WTC11 (cell line): ENCODE measurements around the gene IPCEF1. TPM values are rescaled to one million over a fixed set of nuclear protein-coding genes. Genes with fewer than 3 reads are reported as not detected.

ENCODE experiments used
- ATAC-seq: fragments of 200-7000 bp; cut with Tn5 transposase; 2 replicates; pipeline ENCODE4 v1.10.0; 2021; ENCODE audit warnings: mild to moderate bottlenecking, moderate library complexity
- CTCF ChIA-PET: fragments of 300-600 bp; sonication (Branson Sonifier 250); formaldehyde crosslinking; loops from one replicate; lab custom pipeline; 2021; ENCODE audit warnings: antibody characterized with exemption; lab: Charles Lee
- POLR2A ChIA-PET: fragments of 350-600 bp; sonication (Branson Sonifier 250); formaldehyde crosslinking; loops from one replicate; lab custom pipeline; 2021; ENCODE audit warnings: antibody characterized with exemption; lab: Charles Lee
- DNase-seq: peaks from one replicate; pipeline ENCODE4 v3.0.0; 2021; ENCODE audit warnings: low spot score
- H3K27ac Mint-ChIP-seq: 2 replicates; pipeline ENCODE4 v1.8.0; 2021; ENCODE audit warnings: mixed read lengths
- H3K27me3 Mint-ChIP-seq: 2 replicates; pipeline ENCODE4 v1.8.0; 2021; ENCODE audit warnings: low read depth, mild to moderate bottlenecking, moderate library complexity, mixed read lengths
- H3K36me3 Mint-ChIP-seq: 2 replicates; pipeline ENCODE4 v1.8.0; 2021; ENCODE audit warnings: mixed read lengths
- H3K4me1 Mint-ChIP-seq: 2 replicates; pipeline ENCODE4 v1.8.0; 2022; ENCODE audit warnings: mixed read lengths
- H3K4me3 Mint-ChIP-seq: 2 replicates; pipeline ENCODE4 v1.8.0; 2021; ENCODE audit warnings: mild to moderate bottlenecking, moderate library complexity, mixed read lengths
- H3K9me3 Mint-ChIP-seq: 2 replicates; pipeline ENCODE4 v1.8.0; 2021; ENCODE audit warnings: mixed read lengths
- CREB1 ChIP-seq: sonication (generic); formaldehyde crosslinking; IDR thresholded peaks from 2 replicates; pipeline ENCODE4 v1.8.0; 2023; ENCODE audit warnings: mild to moderate bottlenecking, missing genetic modification reagents
- ESRRA ChIP-seq: sonication (generic); formaldehyde crosslinking; IDR thresholded peaks from 2 replicates; pipeline ENCODE4 v1.8.1; 2022; ENCODE audit warnings: mild to moderate bottlenecking, missing genetic modification reagents, borderline replicate concordance
- GRHL2 ChIP-seq: fragments of 250-450 bp; sonication (Bioruptor Pico); IDR thresholded peaks from 2 replicates; pipeline ENCODE4 v1.8.0; 2022; ENCODE audit warnings: mild to moderate bottlenecking, moderate library complexity; ENCODE audit not compliant: insufficient replicate concordance, severe bottlenecking
- IRF2 ChIP-seq: sonication (generic); formaldehyde crosslinking; IDR thresholded peaks from 2 replicates; pipeline ENCODE4 v1.8.0; 2022; ENCODE audit warnings: low read depth, missing genetic modification reagents, borderline replicate concordance
- JAZF1 ChIP-seq: fragments of 250-450 bp; sonication (Bioruptor Pico); IDR thresholded peaks from 2 replicates; pipeline ENCODE4 v1.9.0; 2021; ENCODE audit warnings: moderate library complexity, mild to moderate bottlenecking, inconsistent platforms
- MXD4 ChIP-seq: fragments of 250-450 bp; sonication (Bioruptor Pico); IDR thresholded peaks from 2 replicates; pipeline ENCODE4 v1.8.0; 2021; ENCODE audit warnings: mild to moderate bottlenecking, moderate library complexity, borderline replicate concordance
- MYBL2 ChIP-seq: sonication (generic); formaldehyde crosslinking; IDR thresholded peaks from 2 replicates; pipeline ENCODE4 v1.8.1; 2023; ENCODE audit warnings: mild to moderate bottlenecking, moderate library complexity, missing genetic modification reagents
- PRRX2 ChIP-seq: fragments of 250-450 bp; sonication (Bioruptor Pico); IDR thresholded peaks from 2 replicates; pipeline ENCODE4 v1.8.0; 2021; ENCODE audit warnings: mild to moderate bottlenecking
- TEAD1 ChIP-seq: sonication (generic); formaldehyde crosslinking; IDR thresholded peaks from 2 replicates; pipeline ENCODE4 v1.8.0; 2022; ENCODE audit warnings: mild to moderate bottlenecking, missing genetic modification reagents
- total RNA-seq: library from RNA; stranded (reverse); gene quantifications from 3 replicates; pipeline ENCODE4 v1.2.3, GENCODE V29; 2021
- TF ChIP-seq, protein P1 (sequence below): sonication (generic); formaldehyde crosslinking; IDR thresholded peaks from 2 replicates; pipeline ENCODE4 v1.8.1; 2022; ENCODE audit warnings: missing genetic modification reagents, borderline replicate concordance
- TF ChIP-seq, protein P2 (sequence below): fragments of 200-600 bp; IDR thresholded peaks from 2 replicates; pipeline ENCODE4 v1.8.0; 2022; ENCODE audit warnings: antibody characterized with exemption
- TF ChIP-seq, protein P3 (sequence below): sonication (generic); formaldehyde crosslinking; IDR thresholded peaks from 2 replicates; pipeline ENCODE4 v1.8.1; 2023; ENCODE audit warnings: mild to moderate bottlenecking, missing genetic modification reagents, borderline replicate concordance
- TF ChIP-seq, protein P4 (sequence below): sonication (generic); formaldehyde crosslinking; IDR thresholded peaks from 2 replicates; pipeline ENCODE4 v1.8.1; 2022; ENCODE audit warnings: low read depth, missing genetic modification reagents, borderline replicate concordance
- TF ChIP-seq, protein P5 (sequence below): sonication (generic); formaldehyde crosslinking; IDR thresholded peaks from 2 replicates; pipeline ENCODE4 v1.8.0; 2022; ENCODE audit warnings: mild to moderate bottlenecking, missing genetic modification reagents
- TF ChIP-seq, protein P6 (sequence below): fragments of 250-450 bp; sonication (Bioruptor Pico); IDR thresholded peaks from 2 replicates; pipeline ENCODE4 v1.9.0; 2021; ENCODE audit warnings: mild to moderate bottlenecking

Gene IPCEF1
- total RNA-seq, 1 experiment from 2014 or later, result 1.3 TPM

DNA sequence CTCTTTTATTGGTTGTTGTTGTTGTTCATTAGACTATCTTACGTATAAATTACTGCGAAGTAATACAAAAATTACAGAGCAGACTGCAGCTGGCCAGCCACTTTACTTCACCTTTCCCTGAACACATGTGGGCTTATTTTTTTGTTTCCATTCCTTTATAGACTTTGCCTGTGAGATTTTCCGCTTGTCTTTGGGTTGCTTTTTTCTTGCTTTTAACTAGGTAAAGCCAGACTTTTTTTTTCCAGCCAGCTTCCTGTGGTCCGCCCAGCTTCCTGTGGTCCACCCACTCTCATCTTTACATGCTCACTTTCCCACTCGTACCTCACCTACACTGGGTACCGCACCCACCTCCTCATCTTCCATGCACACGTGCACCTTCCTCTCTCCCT, 79.0 kb downstream of the IPCEF1 start (continued):
- TF ChIP-seq MYBL2 (CRISPR knock-in tag) (no peak), ESRRA (CRISPR knock-in tag) (no peak), GRHL2 (CRISPR knock-in tag) (no peak), PRRX2 (CRISPR knock-in tag) (no peak), CREB1 (CRISPR knock-in tag) (no peak)
- TF ChIP-seq, protein P1, sequence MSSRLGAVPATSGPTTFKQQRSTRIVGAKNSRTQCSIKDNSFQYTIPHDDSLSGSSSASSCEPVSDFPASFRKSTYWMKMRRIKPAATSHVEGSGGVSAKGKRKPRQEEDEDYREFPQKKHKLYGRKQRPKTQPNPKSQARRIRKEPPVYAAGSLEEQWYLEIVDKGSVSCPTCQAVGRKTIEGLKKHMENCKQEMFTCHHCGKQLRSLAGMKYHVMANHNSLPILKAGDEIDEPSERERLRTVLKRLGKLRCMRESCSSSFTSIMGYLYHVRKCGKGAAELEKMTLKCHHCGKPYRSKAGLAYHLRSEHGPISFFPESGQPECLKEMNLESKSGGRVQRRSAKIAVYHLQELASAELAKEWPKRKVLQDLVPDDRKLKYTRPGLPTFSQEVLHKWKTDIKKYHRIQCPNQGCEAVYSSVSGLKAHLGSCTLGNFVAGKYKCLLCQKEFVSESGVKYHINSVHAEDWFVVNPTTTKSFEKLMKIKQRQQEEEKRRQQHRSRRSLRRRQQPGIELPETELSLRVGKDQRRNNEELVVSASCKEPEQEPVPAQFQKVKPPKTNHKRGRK (CRISPR knock-in tag), result no peak
- TF ChIP-seq, protein P2, sequence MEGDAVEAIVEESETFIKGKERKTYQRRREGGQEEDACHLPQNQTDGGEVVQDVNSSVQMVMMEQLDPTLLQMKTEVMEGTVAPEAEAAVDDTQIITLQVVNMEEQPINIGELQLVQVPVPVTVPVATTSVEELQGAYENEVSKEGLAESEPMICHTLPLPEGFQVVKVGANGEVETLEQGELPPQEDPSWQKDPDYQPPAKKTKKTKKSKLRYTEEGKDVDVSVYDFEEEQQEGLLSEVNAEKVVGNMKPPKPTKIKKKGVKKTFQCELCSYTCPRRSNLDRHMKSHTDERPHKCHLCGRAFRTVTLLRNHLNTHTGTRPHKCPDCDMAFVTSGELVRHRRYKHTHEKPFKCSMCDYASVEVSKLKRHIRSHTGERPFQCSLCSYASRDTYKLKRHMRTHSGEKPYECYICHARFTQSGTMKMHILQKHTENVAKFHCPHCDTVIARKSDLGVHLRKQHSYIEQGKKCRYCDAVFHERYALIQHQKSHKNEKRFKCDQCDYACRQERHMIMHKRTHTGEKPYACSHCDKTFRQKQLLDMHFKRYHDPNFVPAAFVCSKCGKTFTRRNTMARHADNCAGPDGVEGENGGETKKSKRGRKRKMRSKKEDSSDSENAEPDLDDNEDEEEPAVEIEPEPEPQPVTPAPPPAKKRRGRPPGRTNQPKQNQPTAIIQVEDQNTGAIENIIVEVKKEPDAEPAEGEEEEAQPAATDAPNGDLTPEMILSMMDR, result no peak
- TF ChIP-seq, all 79 proteins: peak for 0

DNA sequence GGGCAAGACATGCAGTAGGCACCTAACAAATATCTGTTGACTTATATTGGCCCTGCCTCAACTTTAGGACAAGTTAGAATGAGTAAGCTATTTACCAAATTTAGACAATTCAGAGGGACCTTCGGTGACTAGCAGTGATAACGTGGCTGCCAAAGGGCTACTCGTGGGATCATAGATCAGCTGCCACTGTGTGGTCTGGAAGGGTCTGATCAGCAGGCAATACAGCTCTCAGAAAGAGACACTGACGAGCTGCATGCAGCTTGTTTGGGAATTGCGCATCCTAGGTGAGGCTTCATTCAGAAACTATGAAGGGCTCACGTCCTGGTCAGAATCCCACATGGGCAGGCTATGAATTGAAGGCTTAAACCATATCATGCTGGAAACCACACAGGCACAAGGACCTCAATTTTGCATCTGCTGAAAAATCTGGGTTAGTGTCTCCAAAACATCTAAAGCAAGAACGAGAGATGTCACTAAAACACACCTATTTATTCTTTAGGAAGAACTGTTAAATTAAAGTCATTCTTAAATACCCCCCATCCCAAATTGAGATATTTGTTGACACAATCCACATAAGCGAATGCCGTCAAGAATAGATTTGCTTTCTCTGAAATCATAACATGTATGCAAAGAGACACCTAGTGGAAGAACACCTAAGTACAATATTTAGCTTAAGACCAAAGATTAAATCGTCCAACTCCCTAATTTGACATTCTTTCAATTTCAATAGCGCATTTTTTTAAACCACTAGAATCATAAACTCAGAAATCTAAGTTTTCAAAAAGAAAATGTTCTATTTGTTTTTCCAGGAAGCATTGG, 79.6 kb downstream of the IPCEF1 start:
- CTCF ChIA-PET, result interaction anchor here (0.6 to 2.0 kb wide), 6 partner anchors 9 to 231 kb away, joined by 3 to 6 read pairs (median 3); no protein-coding TSS in a partner anchor
- POLR2A ChIA-PET, result interaction anchor here (0.6 to 0.7 kb wide), 2 partner anchors 12 to 182 kb away, joined by 3 to 4 read pairs; no protein-coding TSS in a partner anchor
- DNase-seq, result no peak
- Mint-ChIP-seq H3K4me1 (peaks cover 6% of the 10 kb centered on the region), H3K27ac (no peak overlapping the region), H3K36me3 (no peaks in the 10 kb centered on the region; the same call in 1 of the 2 replicates)
- TF ChIP-seq, protein P3, sequence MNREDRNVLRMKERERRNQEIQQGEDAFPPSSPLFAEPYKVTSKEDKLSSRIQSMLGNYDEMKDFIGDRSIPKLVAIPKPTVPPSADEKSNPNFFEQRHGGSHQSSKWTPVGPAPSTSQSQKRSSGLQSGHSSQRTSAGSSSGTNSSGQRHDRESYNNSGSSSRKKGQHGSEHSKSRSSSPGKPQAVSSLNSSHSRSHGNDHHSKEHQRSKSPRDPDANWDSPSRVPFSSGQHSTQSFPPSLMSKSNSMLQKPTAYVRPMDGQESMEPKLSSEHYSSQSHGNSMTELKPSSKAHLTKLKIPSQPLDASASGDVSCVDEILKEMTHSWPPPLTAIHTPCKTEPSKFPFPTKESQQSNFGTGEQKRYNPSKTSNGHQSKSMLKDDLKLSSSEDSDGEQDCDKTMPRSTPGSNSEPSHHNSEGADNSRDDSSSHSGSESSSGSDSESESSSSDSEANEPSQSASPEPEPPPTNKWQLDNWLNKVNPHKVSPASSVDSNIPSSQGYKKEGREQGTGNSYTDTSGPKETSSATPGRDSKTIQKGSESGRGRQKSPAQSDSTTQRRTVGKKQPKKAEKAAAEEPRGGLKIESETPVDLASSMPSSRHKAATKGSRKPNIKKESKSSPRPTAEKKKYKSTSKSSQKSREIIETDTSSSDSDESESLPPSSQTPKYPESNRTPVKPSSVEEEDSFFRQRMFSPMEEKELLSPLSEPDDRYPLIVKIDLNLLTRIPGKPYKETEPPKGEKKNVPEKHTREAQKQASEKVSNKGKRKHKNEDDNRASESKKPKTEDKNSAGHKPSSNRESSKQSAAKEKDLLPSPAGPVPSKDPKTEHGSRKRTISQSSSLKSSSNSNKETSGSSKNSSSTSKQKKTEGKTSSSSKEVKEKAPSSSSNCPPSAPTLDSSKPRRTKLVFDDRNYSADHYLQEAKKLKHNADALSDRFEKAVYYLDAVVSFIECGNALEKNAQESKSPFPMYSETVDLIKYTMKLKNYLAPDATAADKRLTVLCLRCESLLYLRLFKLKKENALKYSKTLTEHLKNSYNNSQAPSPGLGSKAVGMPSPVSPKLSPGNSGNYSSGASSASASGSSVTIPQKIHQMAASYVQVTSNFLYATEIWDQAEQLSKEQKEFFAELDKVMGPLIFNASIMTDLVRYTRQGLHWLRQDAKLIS, result no peak
- no peak for TF ChIP-seq JAZF1
- no peak for TF ChIP-seq PRRX2 (CRISPR knock-in tag)
- TF ChIP-seq MXD4, result no peak
- TF ChIP-seq, protein P4, sequence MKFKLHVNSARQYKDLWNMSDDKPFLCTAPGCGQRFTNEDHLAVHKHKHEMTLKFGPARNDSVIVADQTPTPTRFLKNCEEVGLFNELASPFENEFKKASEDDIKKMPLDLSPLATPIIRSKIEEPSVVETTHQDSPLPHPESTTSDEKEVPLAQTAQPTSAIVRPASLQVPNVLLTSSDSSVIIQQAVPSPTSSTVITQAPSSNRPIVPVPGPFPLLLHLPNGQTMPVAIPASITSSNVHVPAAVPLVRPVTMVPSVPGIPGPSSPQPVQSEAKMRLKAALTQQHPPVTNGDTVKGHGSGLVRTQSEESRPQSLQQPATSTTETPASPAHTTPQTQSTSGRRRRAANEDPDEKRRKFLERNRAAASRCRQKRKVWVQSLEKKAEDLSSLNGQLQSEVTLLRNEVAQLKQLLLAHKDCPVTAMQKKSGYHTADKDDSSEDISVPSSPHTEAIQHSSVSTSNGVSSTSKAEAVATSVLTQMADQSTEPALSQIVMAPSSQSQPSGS (CRISPR knock-in tag), result no peak
- TF ChIP-seq, protein P5, sequence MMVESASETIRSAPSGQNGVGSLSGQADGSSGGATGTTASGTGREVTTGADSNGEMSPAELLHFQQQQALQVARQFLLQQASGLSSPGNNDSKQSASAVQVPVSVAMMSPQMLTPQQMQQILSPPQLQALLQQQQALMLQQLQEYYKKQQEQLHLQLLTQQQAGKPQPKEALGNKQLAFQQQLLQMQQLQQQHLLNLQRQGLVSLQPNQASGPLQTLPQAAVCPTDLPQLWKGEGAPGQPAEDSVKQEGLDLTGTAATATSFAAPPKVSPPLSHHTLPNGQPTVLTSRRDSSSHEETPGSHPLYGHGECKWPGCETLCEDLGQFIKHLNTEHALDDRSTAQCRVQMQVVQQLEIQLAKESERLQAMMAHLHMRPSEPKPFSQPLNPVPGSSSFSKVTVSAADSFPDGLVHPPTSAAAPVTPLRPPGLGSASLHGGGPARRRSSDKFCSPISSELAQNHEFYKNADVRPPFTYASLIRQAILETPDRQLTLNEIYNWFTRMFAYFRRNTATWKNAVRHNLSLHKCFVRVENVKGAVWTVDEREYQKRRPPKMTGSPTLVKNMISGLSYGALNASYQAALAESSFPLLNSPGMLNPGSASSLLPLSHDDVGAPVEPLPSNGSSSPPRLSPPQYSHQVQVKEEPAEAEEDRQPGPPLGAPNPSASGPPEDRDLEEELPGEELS (CRISPR knock-in tag), result no peak
- no peak for TF ChIP-seq IRF2 (CRISPR knock-in tag)
- TF ChIP-seq, protein P6, sequence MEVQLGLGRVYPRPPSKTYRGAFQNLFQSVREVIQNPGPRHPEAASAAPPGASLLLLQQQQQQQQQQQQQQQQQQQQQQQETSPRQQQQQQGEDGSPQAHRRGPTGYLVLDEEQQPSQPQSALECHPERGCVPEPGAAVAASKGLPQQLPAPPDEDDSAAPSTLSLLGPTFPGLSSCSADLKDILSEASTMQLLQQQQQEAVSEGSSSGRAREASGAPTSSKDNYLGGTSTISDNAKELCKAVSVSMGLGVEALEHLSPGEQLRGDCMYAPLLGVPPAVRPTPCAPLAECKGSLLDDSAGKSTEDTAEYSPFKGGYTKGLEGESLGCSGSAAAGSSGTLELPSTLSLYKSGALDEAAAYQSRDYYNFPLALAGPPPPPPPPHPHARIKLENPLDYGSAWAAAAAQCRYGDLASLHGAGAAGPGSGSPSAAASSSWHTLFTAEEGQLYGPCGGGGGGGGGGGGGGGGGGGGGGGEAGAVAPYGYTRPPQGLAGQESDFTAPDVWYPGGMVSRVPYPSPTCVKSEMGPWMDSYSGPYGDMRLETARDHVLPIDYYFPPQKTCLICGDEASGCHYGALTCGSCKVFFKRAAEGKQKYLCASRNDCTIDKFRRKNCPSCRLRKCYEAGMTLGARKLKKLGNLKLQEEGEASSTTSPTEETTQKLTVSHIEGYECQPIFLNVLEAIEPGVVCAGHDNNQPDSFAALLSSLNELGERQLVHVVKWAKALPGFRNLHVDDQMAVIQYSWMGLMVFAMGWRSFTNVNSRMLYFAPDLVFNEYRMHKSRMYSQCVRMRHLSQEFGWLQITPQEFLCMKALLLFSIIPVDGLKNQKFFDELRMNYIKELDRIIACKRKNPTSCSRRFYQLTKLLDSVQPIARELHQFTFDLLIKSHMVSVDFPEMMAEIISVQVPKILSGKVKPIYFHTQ (CRISPR knock-in tag), result no peak
- TF ChIP-seq TEAD1 (CRISPR knock-in tag), result no peak
- TF ChIP-seq, all 79 proteins: peak for 0
- no peak for ATAC-seq
- H3K4me3 Mint-ChIP-seq, result no peak overlapping the region
- no peaks in the 10 kb centered on the region for H3K27me3 Mint-ChIP-seq
- H3K9me3 Mint-ChIP-seq, result peaks cover 5% of the 10 kb centered on the region
